IMR-90 (cell line): ENCODE data around the gene PAM16. TPM values are rescaled to one million over a fixed set of nuclear protein-coding genes. Genes with fewer than 3 reads are reported as not detected.

Source experiments
- ATAC-seq: fragments of 200-7000 bp; cut with Tn5 transposase; 2 replicates; pipeline ENCODE4 v1.9.1; 2020; ENCODE audit warnings: low read depth, mild to moderate bottlenecking, moderate library complexity
- BruUV-seq: library from RNA; stranded (reverse); fragments of 400-500 nt; replicated peaks from 2 replicates; lab custom pipeline; 2021; lab: Mats Ljungman, UMichigan
- CTCF ChIA-PET: fragments of 300-600 bp; formaldehyde crosslinking; extraction: SDS; loops from one replicate; lab custom pipeline; 2021; ENCODE audit warnings: antibody characterized with exemption; lab: Yijun Ruan, JAX
- POLR2A ChIA-PET: fragments of 300-600 bp; sonication (Branson Sonifier 250); formaldehyde crosslinking; loops from one replicate; lab custom pipeline; 2022; ENCODE audit warnings: antibody characterized with exemption; ENCODE audit not compliant: unreplicated experiment; lab: Charles Lee
- DNase-seq: peaks from one replicate; pipeline ENCODE4 v3.0.0; 2013
- H2AFZ ChIP-seq: replicated peaks from 2 replicates; pipeline ENCODE3; 2013; ENCODE audit warnings: low read length, mild to moderate bottlenecking; ENCODE audit not compliant: poor library complexity
- H2AK5ac ChIP-seq: 2 replicates; pipeline ENCODE4 v1.6.1; 2013; ENCODE audit warnings: low read depth, low read length, inconsistent platforms
- H2AK9ac ChIP-seq: replicated peaks from 2 replicates; pipeline ENCODE3; 2013; ENCODE audit warnings: mild to moderate bottlenecking, low read depth, low read length, moderate library complexity; ENCODE audit not compliant: poor library complexity
- H2BK120ac ChIP-seq: 2 replicates; pipeline ENCODE4 v1.6.1; 2013; ENCODE audit warnings: low read depth, low read length, inconsistent platforms
- H2BK15ac ChIP-seq: 3 replicates; pipeline ENCODE4 v1.6.1; 2013; ENCODE audit warnings: low read depth, low read length, inconsistent platforms
- H2BK20ac ChIP-seq: 2 replicates; pipeline ENCODE4 v1.6.1; 2013; ENCODE audit warnings: low read depth, mild to moderate bottlenecking, inconsistent platforms, low read length, moderate library complexity
- H2BK5ac ChIP-seq: 2 replicates; pipeline ENCODE4 v1.6.1; 2013; ENCODE audit warnings: mild to moderate bottlenecking, low read depth, low read length, inconsistent platforms; ENCODE audit not compliant: poor library complexity, severe bottlenecking
- H3K14ac ChIP-seq: replicated peaks from 2 replicates; pipeline ENCODE4 v1.6.1; 2013; ENCODE audit warnings: low read depth, low read length, inconsistent platforms
- H3K18ac ChIP-seq: 2 replicates; pipeline ENCODE4 v1.6.1; 2013; ENCODE audit warnings: low read depth, low read length, control low read depth
- H3K23ac ChIP-seq: 2 replicates; pipeline ENCODE4 v1.6.1; 2013; ENCODE audit warnings: low read depth, low read length, inconsistent platforms
- H3K27ac ChIP-seq: 2 replicates; pipeline ENCODE4 v1.5.1; 2013; ENCODE audit warnings: mild to moderate bottlenecking, control low read depth, low read length; ENCODE audit not compliant: insufficient read depth
- H3K27me3 ChIP-seq: 2 replicates; pipeline ENCODE4 v1.6.1; 2013; ENCODE audit warnings: low read length; ENCODE audit not compliant: control insufficient read depth, insufficient read depth
- H3K36me3 ChIP-seq: 2 replicates; pipeline ENCODE4 v1.6.1; 2013; ENCODE audit warnings: low read length, mixed read lengths; ENCODE audit not compliant: control insufficient read depth, insufficient read depth
- H3K4ac ChIP-seq: 2 replicates; pipeline ENCODE4 v1.6.1; 2013; ENCODE audit warnings: low read depth, low read length, inconsistent platforms
- H3K4me1 ChIP-seq: 2 replicates; pipeline ENCODE4 v1.6.1; 2013; ENCODE audit warnings: low read length, mixed read lengths; ENCODE audit not compliant: control insufficient read depth, insufficient read depth
- H3K4me2 ChIP-seq: 2 replicates; pipeline ENCODE4 v1.6.1; 2013; ENCODE audit warnings: low read depth, mild to moderate bottlenecking, control low read depth, low read length, moderate library complexity
- H3K4me3 ChIP-seq: 2 replicates; pipeline ENCODE4 v1.5.1; 2013; ENCODE audit warnings: low read depth, mild to moderate bottlenecking, control low read depth, low read length, moderate library complexity; ENCODE audit not compliant: insufficient read depth
- H3K56ac ChIP-seq: 2 replicates; pipeline ENCODE4 v1.6.1; 2013; ENCODE audit warnings: low read length, inconsistent platforms; ENCODE audit not compliant: insufficient read depth; ENCODE audit errors: extremely low read depth
- H3K79me1 ChIP-seq, 2 experiments: 2 replicates each; pipeline ENCODE4 v1.6.1; 2013; ENCODE audit warnings: low read length in 2 of 2, inconsistent platforms in 1 of 2, low read depth in 1 of 2
- H3K9ac ChIP-seq: 2 replicates; pipeline ENCODE4 v1.6.1; 2013; ENCODE audit warnings: low read depth, low read length, control low read depth
- H3K9me1 ChIP-seq: 2 replicates; pipeline ENCODE4 v1.6.1; 2013; ENCODE audit warnings: low read length, inconsistent platforms; ENCODE audit not compliant: insufficient read depth
- H3K9me3 ChIP-seq: 2 replicates; pipeline ENCODE4 v1.6.1; 2013; ENCODE audit warnings: low read length; ENCODE audit not compliant: control insufficient read depth, insufficient read depth
- H4K20me1 ChIP-seq: 2 replicates; pipeline ENCODE4 v1.6.1; 2013; ENCODE audit warnings: low read length, inconsistent platforms; ENCODE audit not compliant: insufficient read depth
- H4K5ac ChIP-seq: 2 replicates; pipeline ENCODE4 v1.6.1; 2013; ENCODE audit warnings: mild to moderate bottlenecking, low read depth, low read length, control low read depth
- H4K8ac ChIP-seq, 2 experiments: 2 replicates each; pipeline ENCODE4 v1.6.1; 2013; ENCODE audit warnings: low read depth in 2 of 2, low read length in 2 of 2, control low read depth in 1 of 2, inconsistent platforms in 1 of 2
- H4K91ac ChIP-seq: 2 replicates; pipeline ENCODE4 v1.6.1; 2013; ENCODE audit warnings: low read depth, low read length, inconsistent platforms; ENCODE audit not compliant: insufficient read depth
- MAFK ChIP-seq: IDR thresholded peaks from 2 replicates; pipeline ENCODE4 v1.6.1; 2012; ENCODE audit warnings: low read depth, low read length, improper control_type of control experiment
- MXI1 ChIP-seq: IDR thresholded peaks from 2 replicates; pipeline ENCODE4 v1.6.1; 2012; ENCODE audit warnings: low read depth, mild to moderate bottlenecking, low read length, moderate library complexity, borderline replicate concordance
- RAD21 ChIP-seq: IDR thresholded peaks from 2 replicates; pipeline ENCODE4 v1.6.1; 2012; ENCODE audit warnings: low read length, improper control_type of control experiment
- WGBS, 2 experiments: methylation state at CpG; one replicate each; pipeline versions ENCODE4 v1.1.5 to v1.1.7; 2013; ENCODE audit warnings: missing lambda C conversion rate in 2 of 2; ENCODE audit not compliant: insufficient read length in 1 of 2; ENCODE audit errors: extremely low coverage in 2 of 2; 5-methylcytosine and 5-hydroxymethylcytosine counted together
- dilution Hi-C: fragments of 300-500 bp; cut with HindIII; formaldehyde crosslinking; loops from one replicate; pipeline ENCODE4 v1.14.3; 2018; ENCODE audit warnings: low sequenced_read_pairs; ENCODE audit not compliant: unreplicated experiment
- in situ Hi-C: fragments of 300-500 bp; cut with MboI; formaldehyde crosslinking; loops from 3 replicates; pipeline ENCODE4 v1.14.3; 2019; ENCODE audit warnings: low sequenced_read_pairs, inconsistent platforms, mixed read lengths
- intact Hi-C: fragments of 100-400 bp; cut with micrococcal nuclease; formaldehyde crosslinking; loops from 2 replicates; pipeline ENCODE4 v1.10.0; 2022
- polyA plus RNA-seq, 3 experiments: library from polyadenylated mRNA; depleted of rRNA; stranded (reverse); fragments of >200 nt; gene quantifications; 2 replicates each; pipeline ENCODE4 v1.2.3, GENCODE V29; 2012; ENCODE audit warnings: low replicate concordance in 1 of 3
- total RNA-seq: library from RNA; depleted of rRNA; stranded (reverse); fragments of >200 nt; gene quantifications from 2 replicates; pipeline ENCODE4 v1.2.3, GENCODE V29; 2012
- TF ChIP-seq, protein P1 (sequence below): fragments of 150-350 bp; IDR thresholded peaks from 2 replicates; pipeline ENCODE4 v1.6.1; 2017; ENCODE audit warnings: mild to moderate bottlenecking, antibody characterized with exemption, low read length, low read depth

Gene PAM16
- total and polyA plus RNA-seq, 2 of the 4 experiments (the other 2 are of a cell fraction), result 17.9 to 48.4 TPM

DNA sequence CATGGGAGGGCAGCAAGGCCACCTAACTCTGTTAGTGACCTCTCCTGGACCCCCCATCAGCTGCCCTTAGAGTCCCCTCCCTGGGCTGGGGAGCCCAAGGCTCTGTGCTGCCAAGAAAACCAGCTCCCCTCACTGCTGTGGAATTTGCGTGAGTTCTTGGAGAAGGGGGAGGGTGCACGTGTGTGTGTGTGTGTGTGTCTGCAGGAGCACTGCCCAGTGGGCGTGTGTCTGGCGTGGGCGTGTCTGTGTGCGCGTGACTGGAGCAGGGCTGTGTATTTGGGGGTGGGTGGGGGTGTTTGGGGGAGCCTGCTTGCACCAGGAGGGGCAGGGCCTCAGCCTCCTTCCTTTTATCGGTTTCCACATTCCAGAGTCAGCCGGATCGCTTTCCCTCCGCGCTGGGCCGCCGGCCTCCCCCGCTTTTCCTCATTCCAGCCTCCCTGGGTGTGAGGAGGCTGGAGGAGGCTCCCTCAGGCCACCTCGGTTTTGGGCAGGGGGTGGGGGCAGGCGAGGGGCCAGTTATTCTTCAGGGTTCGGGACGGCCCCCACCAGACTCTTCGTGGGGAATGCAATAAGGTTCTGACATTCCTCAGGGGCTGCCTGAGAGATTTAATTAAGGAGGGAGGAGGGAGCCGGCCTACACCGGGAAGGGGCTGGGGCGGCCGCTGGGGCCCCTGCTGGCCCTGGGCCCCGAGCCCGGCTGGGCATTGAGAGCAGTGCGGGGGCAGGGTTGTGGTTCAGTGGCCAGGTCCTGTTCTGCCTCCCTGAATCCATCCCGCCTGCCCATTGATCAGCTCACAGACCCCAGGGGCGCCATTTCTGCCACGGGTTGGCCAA lies 23.0 kb upstream of the PAM16 start (continued):
- TF ChIP-seq, protein P1, sequence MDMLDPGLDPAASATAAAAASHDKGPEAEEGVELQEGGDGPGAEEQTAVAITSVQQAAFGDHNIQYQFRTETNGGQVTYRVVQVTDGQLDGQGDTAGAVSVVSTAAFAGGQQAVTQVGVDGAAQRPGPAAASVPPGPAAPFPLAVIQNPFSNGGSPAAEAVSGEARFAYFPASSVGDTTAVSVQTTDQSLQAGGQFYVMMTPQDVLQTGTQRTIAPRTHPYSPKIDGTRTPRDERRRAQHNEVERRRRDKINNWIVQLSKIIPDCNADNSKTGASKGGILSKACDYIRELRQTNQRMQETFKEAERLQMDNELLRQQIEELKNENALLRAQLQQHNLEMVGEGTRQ, result peak; percentile 57; the same call in 1 of the 2 replicates
- no peak for TF ChIP-seq RAD21

GRCh38 chr16:4373356-4373908 lies 22.3 kb upstream of the PAM16 start:
- H3K9ac ChIP-seq, result peak overlapping the region; percentile 89
- peak overlapping the region; percentile 70 to 89; a peak in 3 of 4 replicates for H4K8ac ChIP-seq
- in situ Hi-C loops (no loop called here), dilution Hi-C loops (no loop called here), intact Hi-C loops (no loop called here)
- H3K27ac ChIP-seq, result peak overlapping the region; percentile 99
- H3K79me1 ChIP-seq, result peaks cover 4 to 71% of the 10 kb centered on the region in 2 experiments; a peak in 3 of 4 replicates
- peak overlapping the region; percentile 91 for H3K14ac ChIP-seq
- H3K4me1 ChIP-seq, result peaks cover 56% of the 10 kb centered on the region
- H3K4me3 ChIP-seq, result peak overlapping the region; percentile 87
- CTCF ChIA-PET, result no interaction called here
- POLR2A ChIA-PET, result no interaction called here
- ATAC-seq (no peak; the same call in 1 of the 2 replicates), DNase-seq (no peak)
- H2BK5ac ChIP-seq, result peak overlapping the region; percentile 94
- BruUV-seq, result no TSS peak
- H4K91ac ChIP-seq, result peak overlapping the region; percentile 96
- no peaks in the 10 kb centered on the region for H3K27me3 ChIP-seq
- H2AK9ac ChIP-seq, result peak overlapping the region; percentile 83
- peak overlapping the region; percentile 88 for H4K5ac ChIP-seq
- no CpG with 5 or more reads among the region's 9 CpGs for WGBS, 2 experiments
- H2AK5ac ChIP-seq, result peak overlapping the region; percentile 99
- peak overlapping the region; percentile 43; the same call in 1 of the 3 replicates for H2BK15ac ChIP-seq
- H3K56ac ChIP-seq, result peak overlapping the region; percentile 82
- peak overlapping the region; percentile 92 for H2BK120ac ChIP-seq
- H3K9me1 ChIP-seq, result peaks cover 24% of the 10 kb centered on the region
- H2AFZ ChIP-seq, result peak overlapping the region; percentile 64
- peaks cover 22% of the 10 kb centered on the region; the same call in 1 of the 2 replicates for H3K36me3 ChIP-seq
- no peaks in the 10 kb centered on the region for H3K9me3 ChIP-seq
- peaks cover 70% of the 10 kb centered on the region for H4K20me1 ChIP-seq
- peak overlapping the region; percentile 97 for H3K4me2 ChIP-seq
- TF ChIP-seq MAFK (no peak), MXI1 (0 out of 2 replicates have a peak, but pooled peaks have one; percentile 2)
- H3K23ac ChIP-seq, result peak overlapping the region; percentile 88
- peak overlapping the region; percentile 96 for H3K4ac ChIP-seq
- H3K18ac ChIP-seq, result peak overlapping the region; percentile 91
- peak overlapping the region; percentile 80 for H2BK20ac ChIP-seq
